IMR-90 (cell line): Measurements from ENCODE around the gene GATAD2A. TPM values are rescaled to one million over a fixed set of nuclear protein-coding genes. Genes with fewer than 3 reads are reported as not detected.

Source experiments
- ATAC-seq: fragments of 200-7000 bp; cut with Tn5 transposase; 2 replicates; pipeline ENCODE4 v1.9.1; 2020; ENCODE audit warnings: low read depth, mild to moderate bottlenecking, moderate library complexity
- BruUV-seq: library from RNA; stranded (reverse); fragments of 400-500 nt; replicated peaks from 2 replicates; lab custom pipeline; 2021; lab: Mats Ljungman, UMichigan
- CTCF ChIA-PET: fragments of 300-600 bp; formaldehyde crosslinking; extraction: SDS; loops from one replicate; lab custom pipeline; 2021; ENCODE audit warnings: antibody characterized with exemption; lab: Yijun Ruan, JAX
- POLR2A ChIA-PET: fragments of 300-600 bp; sonication (Branson Sonifier 250); formaldehyde crosslinking; loops from one replicate; lab custom pipeline; 2022; ENCODE audit warnings: antibody characterized with exemption; ENCODE audit not compliant: unreplicated experiment; lab: Charles Lee
- DNase-seq: peaks from one replicate; pipeline ENCODE4 v3.0.0; 2013
- H2AFZ ChIP-seq: replicated peaks from 2 replicates; pipeline ENCODE3; 2013; ENCODE audit warnings: low read length, mild to moderate bottlenecking; ENCODE audit not compliant: poor library complexity
- H2AK5ac ChIP-seq: 2 replicates; pipeline ENCODE4 v1.6.1; 2013; ENCODE audit warnings: low read depth, low read length, inconsistent platforms
- H2AK9ac ChIP-seq: replicated peaks from 2 replicates; pipeline ENCODE3; 2013; ENCODE audit warnings: mild to moderate bottlenecking, low read depth, low read length, moderate library complexity; ENCODE audit not compliant: poor library complexity
- H2BK120ac ChIP-seq: 2 replicates; pipeline ENCODE4 v1.6.1; 2013; ENCODE audit warnings: low read depth, low read length, inconsistent platforms
- H2BK15ac ChIP-seq: 3 replicates; pipeline ENCODE4 v1.6.1; 2013; ENCODE audit warnings: low read depth, low read length, inconsistent platforms
- H2BK20ac ChIP-seq: 2 replicates; pipeline ENCODE4 v1.6.1; 2013; ENCODE audit warnings: low read depth, mild to moderate bottlenecking, inconsistent platforms, low read length, moderate library complexity
- H2BK5ac ChIP-seq: 2 replicates; pipeline ENCODE4 v1.6.1; 2013; ENCODE audit warnings: mild to moderate bottlenecking, low read depth, low read length, inconsistent platforms; ENCODE audit not compliant: poor library complexity, severe bottlenecking
- H3K14ac ChIP-seq: replicated peaks from 2 replicates; pipeline ENCODE4 v1.6.1; 2013; ENCODE audit warnings: low read depth, low read length, inconsistent platforms
- H3K18ac ChIP-seq: 2 replicates; pipeline ENCODE4 v1.6.1; 2013; ENCODE audit warnings: low read depth, low read length, control low read depth
- H3K23ac ChIP-seq: 2 replicates; pipeline ENCODE4 v1.6.1; 2013; ENCODE audit warnings: low read depth, low read length, inconsistent platforms
- H3K27ac ChIP-seq: 2 replicates; pipeline ENCODE4 v1.5.1; 2013; ENCODE audit warnings: mild to moderate bottlenecking, control low read depth, low read length; ENCODE audit not compliant: insufficient read depth
- H3K27me3 ChIP-seq: 2 replicates; pipeline ENCODE4 v1.6.1; 2013; ENCODE audit warnings: low read length; ENCODE audit not compliant: control insufficient read depth, insufficient read depth
- H3K36me3 ChIP-seq: 2 replicates; pipeline ENCODE4 v1.6.1; 2013; ENCODE audit warnings: low read length, mixed read lengths; ENCODE audit not compliant: control insufficient read depth, insufficient read depth
- H3K4ac ChIP-seq: 2 replicates; pipeline ENCODE4 v1.6.1; 2013; ENCODE audit warnings: low read depth, low read length, inconsistent platforms
- H3K4me1 ChIP-seq: 2 replicates; pipeline ENCODE4 v1.6.1; 2013; ENCODE audit warnings: low read length, mixed read lengths; ENCODE audit not compliant: control insufficient read depth, insufficient read depth
- H3K4me2 ChIP-seq: 2 replicates; pipeline ENCODE4 v1.6.1; 2013; ENCODE audit warnings: low read depth, mild to moderate bottlenecking, control low read depth, low read length, moderate library complexity
- H3K4me3 ChIP-seq: 2 replicates; pipeline ENCODE4 v1.5.1; 2013; ENCODE audit warnings: low read depth, mild to moderate bottlenecking, control low read depth, low read length, moderate library complexity; ENCODE audit not compliant: insufficient read depth
- H3K56ac ChIP-seq: 2 replicates; pipeline ENCODE4 v1.6.1; 2013; ENCODE audit warnings: low read length, inconsistent platforms; ENCODE audit not compliant: insufficient read depth; ENCODE audit errors: extremely low read depth
- H3K79me1 ChIP-seq, 2 experiments: 2 replicates each; pipeline ENCODE4 v1.6.1; 2013; ENCODE audit warnings: low read length in 2 of 2, inconsistent platforms in 1 of 2, low read depth in 1 of 2
- H3K9ac ChIP-seq: 2 replicates; pipeline ENCODE4 v1.6.1; 2013; ENCODE audit warnings: low read depth, low read length, control low read depth
- H3K9me1 ChIP-seq: 2 replicates; pipeline ENCODE4 v1.6.1; 2013; ENCODE audit warnings: low read length, inconsistent platforms; ENCODE audit not compliant: insufficient read depth
- H3K9me3 ChIP-seq: 2 replicates; pipeline ENCODE4 v1.6.1; 2013; ENCODE audit warnings: low read length; ENCODE audit not compliant: control insufficient read depth, insufficient read depth
- H4K20me1 ChIP-seq: 2 replicates; pipeline ENCODE4 v1.6.1; 2013; ENCODE audit warnings: low read length, inconsistent platforms; ENCODE audit not compliant: insufficient read depth
- H4K5ac ChIP-seq: 2 replicates; pipeline ENCODE4 v1.6.1; 2013; ENCODE audit warnings: mild to moderate bottlenecking, low read depth, low read length, control low read depth
- H4K8ac ChIP-seq, 2 experiments: 2 replicates each; pipeline ENCODE4 v1.6.1; 2013; ENCODE audit warnings: low read depth in 2 of 2, low read length in 2 of 2, control low read depth in 1 of 2, inconsistent platforms in 1 of 2
- H4K91ac ChIP-seq: 2 replicates; pipeline ENCODE4 v1.6.1; 2013; ENCODE audit warnings: low read depth, low read length, inconsistent platforms; ENCODE audit not compliant: insufficient read depth
- BHLHE40 ChIP-seq: fragments of 150-350 bp; IDR thresholded peaks from 2 replicates; pipeline ENCODE4 v1.6.1; 2016; ENCODE audit warnings: mild to moderate bottlenecking, low read depth, low read length
- CEBPB ChIP-seq: IDR thresholded peaks from 2 replicates; pipeline ENCODE4 v1.6.1; 2012; ENCODE audit warnings: low read depth, low read length, improper control_type of control experiment
- CTCF ChIP-seq: conservative IDR thresholded peaks from 2 replicates; pipeline ENCODE4 v1.5.1; 2012; ENCODE audit warnings: mild to moderate bottlenecking, low read depth, low read length, improper control_type of control experiment
- MAFK ChIP-seq: IDR thresholded peaks from 2 replicates; pipeline ENCODE4 v1.6.1; 2012; ENCODE audit warnings: low read depth, low read length, improper control_type of control experiment
- MXI1 ChIP-seq: IDR thresholded peaks from 2 replicates; pipeline ENCODE4 v1.6.1; 2012; ENCODE audit warnings: low read depth, mild to moderate bottlenecking, low read length, moderate library complexity, borderline replicate concordance
- POLR2A ChIP-seq: IDR thresholded peaks from 2 replicates; pipeline ENCODE4 v1.6.1; 2012; ENCODE audit warnings: mild to moderate bottlenecking, low read depth, low read length
- WGBS, 2 experiments: methylation state at CpG; one replicate each; pipeline versions ENCODE4 v1.1.5 to v1.1.7; 2013; ENCODE audit warnings: missing lambda C conversion rate in 2 of 2; ENCODE audit not compliant: insufficient read length in 1 of 2; ENCODE audit errors: extremely low coverage in 2 of 2; 5-methylcytosine and 5-hydroxymethylcytosine counted together
- dilution Hi-C: fragments of 300-500 bp; cut with HindIII; formaldehyde crosslinking; loops from one replicate; pipeline ENCODE4 v1.14.3; 2018; ENCODE audit warnings: low sequenced_read_pairs; ENCODE audit not compliant: unreplicated experiment
- in situ Hi-C: fragments of 300-500 bp; cut with MboI; formaldehyde crosslinking; loops from 3 replicates; pipeline ENCODE4 v1.14.3; 2019; ENCODE audit warnings: low sequenced_read_pairs, inconsistent platforms, mixed read lengths
- intact Hi-C: fragments of 100-400 bp; cut with micrococcal nuclease; formaldehyde crosslinking; loops from 2 replicates; pipeline ENCODE4 v1.10.0; 2022
- polyA plus RNA-seq, 3 experiments: library from polyadenylated mRNA; depleted of rRNA; stranded (reverse); fragments of >200 nt; gene quantifications; 2 replicates each; pipeline ENCODE4 v1.2.3, GENCODE V29; 2012; ENCODE audit warnings: low replicate concordance in 1 of 3
- total RNA-seq: library from RNA; depleted of rRNA; stranded (reverse); fragments of >200 nt; gene quantifications from 2 replicates; pipeline ENCODE4 v1.2.3, GENCODE V29; 2012

The GATAD2A gene
- total and polyA plus RNA-seq, 2 of the 4 experiments (the other 2 are of a cell fraction), result 23.5 to 33.2 TPM

GRCh38 chr19:19439176-19439482 is 33.7 kb downstream of the GATAD2A start:
- intact Hi-C loops (no loop called here), dilution Hi-C loops (no loop called here), in situ Hi-C loops (no loop called here)
- H3K4me2 ChIP-seq, result no peak overlapping the region
- H3K27me3 ChIP-seq, result no peaks in the 10 kb centered on the region
- H2BK15ac ChIP-seq, result no peak overlapping the region
- H3K14ac ChIP-seq, result no peak overlapping the region
- no peak for TF ChIP-seq MXI1
- TF ChIP-seq BHLHE40, result no peak
- TF ChIP-seq POLR2A, result no peak
- no peak for TF ChIP-seq MAFK
- no peak for TF ChIP-seq CEBPB
- TF ChIP-seq CTCF, result no peak
- H2BK5ac ChIP-seq, result no peak overlapping the region
- H2BK20ac ChIP-seq, result no peak overlapping the region
- peaks cover 39% of the 10 kb centered on the region for H3K9me1 ChIP-seq
- no TSS peak for BruUV-seq
- H2AK5ac ChIP-seq, result no peak overlapping the region
- no peak overlapping the region for H3K23ac ChIP-seq
- no peak overlapping the region for H3K56ac ChIP-seq
- peaks cover 34 to 81% of the 10 kb centered on the region in 2 experiments for H3K79me1 ChIP-seq
- DNase-seq (no peak), ATAC-seq (no peak)
- H4K8ac ChIP-seq, result no peak overlapping the region
- H2BK120ac ChIP-seq, result no peak overlapping the region
- POLR2A ChIA-PET, result no interaction called here
- no peak overlapping the region for H3K9ac ChIP-seq
- CTCF ChIA-PET, result no interaction called here
- peaks cover 2% of the 10 kb centered on the region for H3K36me3 ChIP-seq
- no peak overlapping the region for H4K91ac ChIP-seq
- H3K4ac ChIP-seq, result no peak overlapping the region
- no peak overlapping the region for H2AFZ ChIP-seq
- H3K27ac ChIP-seq, result no peak overlapping the region
- H3K4me1 ChIP-seq, result peaks cover 2% of the 10 kb centered on the region
- H4K20me1 ChIP-seq, result peaks cover 80% of the 10 kb centered on the region
- no peak overlapping the region for H2AK9ac ChIP-seq
- 100% methylated on average over 2 of the region's 2 CpGs; no CpG with 5 or more reads in 1 of the 2 experiments for WGBS, 2 experiments
- H4K5ac ChIP-seq, result no peak overlapping the region
- H3K18ac ChIP-seq, result no peak overlapping the region
- no peak overlapping the region for H3K4me3 ChIP-seq
- no peaks in the 10 kb centered on the region for H3K9me3 ChIP-seq
